NCI-H82 treated with DMSO at 0.1 percent for 48 hours (cell line): Measurements from ENCODE around the gene HBM.
A peak's percentile ranks its signal among the peaks of the same experiment; 100 is the strongest.
"Not testable (repeated sequence)": the region's sequence is repeated elsewhere in the genome, so short reads cannot be mapped to it uniquely, and the experiment has no call there.

ENCODE experiments used
- DNase-seq: peaks from one replicate; lab custom pipeline; 2025; ENCODE audit not compliant: unreplicated experiment; lab: John Stamatoyannopoulos, UW

HBM gene

GRCh38 chr16:180681-181564, 15.1 kb downstream of the HBM start:
- peak; percentile 62 for DNase-seq

- DNase-seq = no peak
Observed at GRCh38 chr16:181565-182021, 15.8 kb downstream of the HBM start.

- no peak for DNase-seq
Observed at GRCh38 chr16:183005-183404, 17.2 kb downstream of the HBM start.

GRCh38 chr16:185213-185612, 19.4 kb downstream of the HBM start:
- no peak for DNase-seq

GRCh38 chr16:185691-186090, 19.9 kb downstream of the HBM start:
- DNase-seq = no peak

- DNase-seq = no peak
Observed at GRCh38 chr16:187330-187729, 21.6 kb downstream of the HBM start.

- DNase-seq = no peak
Observed at GRCh38 chr16:188674-189073, 22.9 kb downstream of the HBM start.

- DNase-seq = no peak
Observed at GRCh38 chr16:189604-190186, 23.9 kb downstream of the HBM start.

GRCh38 chr16:191831-192230, 26.1 kb downstream of the HBM start:
- DNase-seq = no peak

- no peak for DNase-seq
Observed at GRCh38 chr16:192686-193085, 26.9 kb downstream of the HBM start.

GRCh38 chr16:193441-193840, 27.7 kb downstream of the HBM start:
- DNase-seq = no peak

GRCh38 chr16:194516-194915, 28.7 kb downstream of the HBM start:
- DNase-seq = no peak

GRCh38 chr16:200388-200787, 34.6 kb downstream of the HBM start:
- no peak for DNase-seq

GRCh38 chr16:203246-203645, 37.5 kb downstream of the HBM start:
- no peak for DNase-seq

- not testable (repeated sequence) for DNase-seq
Observed at GRCh38 chr16:204046-204445, 38.3 kb downstream of the HBM start.

GRCh38 chr16:209359-209758, 43.6 kb downstream of the HBM start:
- DNase-seq = not testable (repeated sequence)

GRCh38 chr16:211631-212180, 45.9 kb downstream of the HBM start:
- DNase-seq = not testable (repeated sequence)

GRCh38 chr16:212999-213398, 47.2 kb downstream of the HBM start:
- no peak for DNase-seq
